H9 (cell line): Measurements from ENCODE around the gene DIAPH3. TPM values are rescaled to one million over a fixed set of nuclear protein-coding genes. Genes with fewer than 3 reads are reported as not detected.

ENCODE experiments used
- DNase-seq: peaks from one replicate; pipeline ENCODE4 v3.0.0-alpha.2; 2017
- H2AFZ ChIP-seq: one replicate; pipeline ENCODE4 v1.6.1; 2013; ENCODE audit warnings: mild to moderate bottlenecking, low read length, control low read depth, moderate library complexity
- H2AK5ac ChIP-seq: 2 replicates; pipeline ENCODE4 v1.6.1; 2013; ENCODE audit warnings: low read length, control low read depth, mixed read lengths; ENCODE audit not compliant: insufficient read length
- H2BK120ac ChIP-seq: one replicate; pipeline ENCODE4 v1.6.1; 2013; ENCODE audit warnings: low read depth, mild to moderate bottlenecking, low read length, control low read depth, inconsistent platforms; ENCODE audit not compliant: poor library complexity, severe bottlenecking
- H2BK12ac ChIP-seq: 2 replicates; pipeline ENCODE4 v1.6.1; 2013; ENCODE audit warnings: low read length, control low read depth, mixed read lengths, low read depth; ENCODE audit not compliant: insufficient read length
- H2BK15ac ChIP-seq: 2 replicates; pipeline ENCODE4 v1.6.1; 2013; ENCODE audit warnings: low read depth, low read length, control low read depth
- H2BK20ac ChIP-seq: one replicate; pipeline ENCODE4 v1.6.1; 2013; ENCODE audit warnings: low read depth, mild to moderate bottlenecking, low read length, control low read depth, inconsistent platforms; ENCODE audit not compliant: poor library complexity, severe bottlenecking
- H2BK5ac ChIP-seq: 2 replicates; pipeline ENCODE4 v1.6.1; 2013; ENCODE audit warnings: low read length, control low read depth, mixed read lengths; ENCODE audit not compliant: insufficient read length
- H3K14ac ChIP-seq: 2 replicates; pipeline ENCODE4 v1.6.1; 2013; ENCODE audit warnings: low read length, control low read depth; ENCODE audit not compliant: insufficient read depth
- H3K18ac ChIP-seq: 2 replicates; pipeline ENCODE4 v1.6.1; 2013; ENCODE audit warnings: low read depth, mild to moderate bottlenecking, mixed read lengths, low read length, control low read depth; ENCODE audit not compliant: insufficient read length
- H3K23ac ChIP-seq: 2 replicates; pipeline ENCODE4 v1.6.1; 2013; ENCODE audit warnings: low read length, control low read depth, mixed read lengths, low read depth; ENCODE audit not compliant: insufficient read length
- H3K23me2 ChIP-seq: 2 replicates; pipeline ENCODE4 v1.6.1; 2013; ENCODE audit warnings: low read depth, mild to moderate bottlenecking, mixed read lengths, low read length, control low read depth; ENCODE audit not compliant: insufficient read length, poor library complexity, severe bottlenecking
- H3K27ac ChIP-seq: 2 replicates; pipeline ENCODE4 v1.5.1; 2013; ENCODE audit warnings: low read length, control low read depth, mixed read lengths, low read depth; ENCODE audit not compliant: insufficient read length
- H3K27me3 ChIP-seq: 2 replicates; pipeline ENCODE4 v1.6.1; 2013; ENCODE audit warnings: low read length, control low read depth, inconsistent platforms; ENCODE audit not compliant: insufficient read depth
- H3K4ac ChIP-seq: 2 replicates; pipeline ENCODE4 v1.6.1; 2013; ENCODE audit warnings: low read depth, mild to moderate bottlenecking, control low read depth, inconsistent platforms, low read length, moderate library complexity
- H3K4me1 ChIP-seq: 2 replicates; pipeline ENCODE4 v1.6.1; 2013; ENCODE audit warnings: low read length, control low read depth, inconsistent platforms; ENCODE audit not compliant: insufficient read depth
- H3K4me2 ChIP-seq: 2 replicates; pipeline ENCODE4 v1.6.1; 2013; ENCODE audit warnings: low read length, control low read depth, mixed read lengths; ENCODE audit not compliant: insufficient read length, insufficient read depth
- H3K56ac ChIP-seq: 2 replicates; pipeline ENCODE4 v1.6.1; 2013; ENCODE audit warnings: low read depth, mild to moderate bottlenecking, mixed read lengths, low read length, control low read depth; ENCODE audit not compliant: insufficient read length
- H3K79me1 ChIP-seq: 2 replicates; pipeline ENCODE4 v1.6.1; 2013; ENCODE audit warnings: low read depth, mild to moderate bottlenecking, moderate library complexity, low read length, control low read depth, inconsistent platforms; ENCODE audit not compliant: insufficient read depth, poor library complexity, severe bottlenecking
- H3K79me2 ChIP-seq: 2 replicates; pipeline ENCODE4 v1.6.1; 2013; ENCODE audit warnings: low read length, control low read depth, inconsistent platforms; ENCODE audit not compliant: insufficient read depth
- H3K9ac ChIP-seq: 2 replicates; pipeline ENCODE4 v1.6.1; 2013; ENCODE audit warnings: low read length, control low read depth, mixed read lengths; ENCODE audit not compliant: insufficient read length; ENCODE audit errors: extremely low read depth
- H3K9me3 ChIP-seq: one replicate; pipeline ENCODE4 v1.6.1; 2013; ENCODE audit warnings: low read depth, low read length, inconsistent platforms; ENCODE audit not compliant: control insufficient read depth
- H3T11ph ChIP-seq: one replicate; pipeline ENCODE4 v1.6.1; 2013; ENCODE audit warnings: mild to moderate bottlenecking, low read length, control low read depth, inconsistent platforms
- H4K20me1 ChIP-seq: one replicate; pipeline ENCODE4 v1.6.1; 2013; ENCODE audit not compliant: control insufficient read depth, insufficient read length, insufficient read depth
- H4K5ac ChIP-seq: 2 replicates; pipeline ENCODE4 v1.6.1; 2013; ENCODE audit warnings: low read depth, mild to moderate bottlenecking, mixed read lengths, low read length, control low read depth; ENCODE audit not compliant: insufficient read length
- H4K8ac ChIP-seq: replicated peaks from 2 replicates; pipeline ENCODE4 v1.6.1; 2013; ENCODE audit warnings: low read length, control low read depth, mixed read lengths, low read depth; ENCODE audit not compliant: insufficient read length
- H4K91ac ChIP-seq: 2 replicates; pipeline ENCODE4 v1.6.1; 2013; ENCODE audit warnings: low read depth, mild to moderate bottlenecking, moderate library complexity, mixed read lengths, low read length, control low read depth; ENCODE audit not compliant: insufficient read length
- H3K27ac Mint-ChIP-seq, 3 experiments: 2 replicates in 2 of 3; 3 replicates in 1 of 3; pipeline ENCODE4 v1.8.0; 2020 to 2021; ENCODE audit warnings: mixed read lengths in 3 of 3, mild to moderate bottlenecking in 1 of 3, moderate library complexity in 1 of 3
- H3K27me3 Mint-ChIP-seq: 2 replicates; pipeline ENCODE4 v1.8.0; 2021; ENCODE audit warnings: low read depth, mild to moderate bottlenecking, moderate library complexity, mixed read lengths
- H3K36me3 Mint-ChIP-seq, 3 experiments: 2 replicates in 2 of 3; 3 replicates in 1 of 3; pipeline ENCODE4 v1.8.0; 2020 to 2021; ENCODE audit warnings: low read depth in 3 of 3, mixed read lengths in 3 of 3; ENCODE audit not compliant: insufficient read depth in 1 of 3
- H3K4me1 Mint-ChIP-seq, 2 experiments: 2 replicates each; pipeline ENCODE4 v1.8.0; 2020; ENCODE audit warnings: mixed read lengths in 2 of 2
- H3K4me3 Mint-ChIP-seq, 2 experiments: 2 replicates in 1 of 2; 3 replicates in 1 of 2; pipeline ENCODE4 v1.8.0; 2020 to 2021; ENCODE audit warnings: mild to moderate bottlenecking in 2 of 2, mixed read lengths in 2 of 2, moderate library complexity in 1 of 2
- H3K9me3 Mint-ChIP-seq, 2 experiments: 2 replicates in 1 of 2; 3 replicates in 1 of 2; pipeline ENCODE4 v1.8.0; 2020; ENCODE audit warnings: mild to moderate bottlenecking in 2 of 2, mixed read lengths in 2 of 2, moderate library complexity in 1 of 2
- CTCF ChIP-seq: fragments of 200-600 bp; sonication (generic); conservative IDR thresholded peaks from 3 replicates; pipeline ENCODE4 v1.8.0; 2021; ENCODE audit warnings: antibody characterized with exemption, mild to moderate bottlenecking
- WGBS: extraction: QIAGEN DNeasy Blood & Tissue Kit; methylation state at CpG from one replicate; pipeline ENCODE4 v1.1.7; 2013; ENCODE audit warnings: missing lambda C conversion rate, low lambda C conversion rate, mixed read lengths; ENCODE audit not compliant: insufficient read length; ENCODE audit errors: extremely low coverage; 5-methylcytosine and 5-hydroxymethylcytosine counted together
- total RNA-seq: library from RNA; stranded (reverse); gene quantifications from 2 replicates; pipeline ENCODE4 v1.2.1, GENCODE V29; 2021

Gene DIAPH3
- total RNA-seq, 1 experiment from 2014 or later: 23.1 TPM

- no peak for DNase-seq
- H3K9me3 Mint-ChIP-seq: no peaks in the 10 kb centered on the region
- no peak overlapping the region for H3K9ac ChIP-seq
- no peaks in the 10 kb centered on the region for H3K4me1 ChIP-seq
- no peak overlapping the region for H2BK15ac ChIP-seq
- no peaks in the 10 kb centered on the region for H4K20me1 ChIP-seq
- no peak overlapping the region for H3K18ac ChIP-seq
- no peak overlapping the region for H3K56ac ChIP-seq
- H3K27me3 Mint-ChIP-seq: no peaks in the 10 kb centered on the region
- H3K9me3 ChIP-seq: no peaks in the 10 kb centered on the region
- no peak overlapping the region for H3K27ac ChIP-seq
- H3K36me3 Mint-ChIP-seq: no peaks in the 10 kb centered on the region
- H2BK20ac ChIP-seq: no peak overlapping the region
- H3K4me1 Mint-ChIP-seq: peaks cover 2 to 5% of the 10 kb centered on the region in 2 experiments; a peak in 3 of 4 replicates
- no peak overlapping the region for H3K27ac Mint-ChIP-seq
- H3K4ac ChIP-seq: no peak overlapping the region
- H3K4me3 Mint-ChIP-seq: no peak overlapping the region
- no peak overlapping the region for H3K14ac ChIP-seq
- no peaks in the 10 kb centered on the region for H3K79me2 ChIP-seq
- no peak overlapping the region for H2AFZ ChIP-seq
- H2BK120ac ChIP-seq: no peak overlapping the region
- H4K5ac ChIP-seq: no peak overlapping the region
- no peak overlapping the region for H4K8ac ChIP-seq
- H4K91ac ChIP-seq: no peak overlapping the region
- H2BK12ac ChIP-seq: no peak overlapping the region
- H3K27me3 ChIP-seq: no peaks in the 10 kb centered on the region
- no peak overlapping the region for H3K4me2 ChIP-seq
- WGBS: no CpG with 5 or more reads among the region's 3 CpGs
- H3T11ph ChIP-seq: no peak overlapping the region
- H3K23ac ChIP-seq: no peak overlapping the region
- H3K23me2 ChIP-seq: no peaks in the 10 kb centered on the region
- no peaks in the 10 kb centered on the region for H3K79me1 ChIP-seq
- no peak for TF ChIP-seq CTCF
- H2AK5ac ChIP-seq: no peak overlapping the region
- H2BK5ac ChIP-seq: no peak overlapping the region
Measured at GRCh38 chr13:59702269-59702668, 461.5 kb downstream of the DIAPH3 start.
